Measurements from ENCODE around the gene RPTOR.
"Not testable (repeated sequence)": the region's sequence is repeated elsewhere in the genome, so short reads cannot be mapped to it uniquely, and the experiment has no call there.

RPTOR gene

DNA sequence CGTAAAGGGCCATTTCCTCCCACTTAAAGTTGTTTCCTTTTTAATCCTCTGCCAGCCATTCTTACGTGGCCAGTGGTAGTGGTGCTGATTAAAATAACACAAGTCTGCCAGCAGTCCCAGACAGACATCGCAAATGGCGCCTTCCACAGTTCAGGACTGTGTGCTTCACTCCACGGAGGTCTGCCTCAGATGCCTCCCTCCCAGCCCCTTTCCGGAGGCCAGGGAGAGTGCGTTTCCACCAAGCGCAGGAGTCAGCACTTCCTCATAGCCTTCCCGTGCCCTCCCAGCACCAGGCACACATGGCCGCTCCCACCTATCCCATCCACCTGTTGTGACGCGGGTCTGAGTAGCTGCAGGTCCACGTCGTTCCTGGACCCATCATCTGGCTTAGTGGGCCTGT is 205.6 kb downstream of the RPTOR start:
- FAIRE-seq = no peak

DNA sequence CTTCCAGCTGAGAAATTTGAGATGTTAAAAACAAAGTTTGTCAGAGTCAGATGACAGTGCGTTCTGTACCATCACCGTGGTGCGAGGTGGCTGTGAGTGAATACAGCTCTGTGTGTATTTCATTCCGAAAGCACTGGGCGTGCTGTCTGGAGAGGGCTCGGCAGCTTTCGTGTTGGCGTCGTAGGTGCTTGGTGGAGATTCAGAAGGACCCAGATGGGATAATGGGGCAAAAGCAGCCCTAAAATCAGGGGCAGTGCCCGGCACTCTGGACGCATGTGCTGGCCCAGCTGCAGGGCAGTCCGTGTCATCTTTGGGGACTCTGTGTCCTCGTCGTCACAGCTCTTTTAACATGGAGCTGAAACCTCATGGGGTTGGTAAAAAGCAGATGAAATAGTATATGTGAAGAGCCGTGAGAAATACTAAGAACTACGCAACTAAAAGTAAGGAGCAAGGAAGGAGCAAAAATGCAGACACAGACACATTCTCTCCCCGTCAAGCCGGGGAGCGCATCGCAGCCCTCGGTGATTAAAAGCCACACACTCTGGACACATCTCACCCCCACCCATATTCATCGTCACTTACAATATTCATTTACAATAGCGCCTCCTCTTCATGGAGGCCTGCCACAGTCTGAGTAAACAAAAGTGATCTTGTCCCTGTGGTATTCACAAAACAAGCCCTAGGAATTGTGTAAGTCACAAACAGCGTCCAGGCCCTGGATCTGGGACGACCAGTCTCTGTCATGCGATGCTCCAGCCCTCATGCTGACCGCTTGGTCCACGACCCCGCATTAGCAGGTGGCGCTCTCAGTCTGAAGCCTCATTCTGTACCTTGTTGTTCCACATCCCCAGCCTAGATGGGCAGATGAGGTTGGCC is 206.7 kb downstream of the RPTOR start:
- FAIRE-seq = no peak

DNA sequence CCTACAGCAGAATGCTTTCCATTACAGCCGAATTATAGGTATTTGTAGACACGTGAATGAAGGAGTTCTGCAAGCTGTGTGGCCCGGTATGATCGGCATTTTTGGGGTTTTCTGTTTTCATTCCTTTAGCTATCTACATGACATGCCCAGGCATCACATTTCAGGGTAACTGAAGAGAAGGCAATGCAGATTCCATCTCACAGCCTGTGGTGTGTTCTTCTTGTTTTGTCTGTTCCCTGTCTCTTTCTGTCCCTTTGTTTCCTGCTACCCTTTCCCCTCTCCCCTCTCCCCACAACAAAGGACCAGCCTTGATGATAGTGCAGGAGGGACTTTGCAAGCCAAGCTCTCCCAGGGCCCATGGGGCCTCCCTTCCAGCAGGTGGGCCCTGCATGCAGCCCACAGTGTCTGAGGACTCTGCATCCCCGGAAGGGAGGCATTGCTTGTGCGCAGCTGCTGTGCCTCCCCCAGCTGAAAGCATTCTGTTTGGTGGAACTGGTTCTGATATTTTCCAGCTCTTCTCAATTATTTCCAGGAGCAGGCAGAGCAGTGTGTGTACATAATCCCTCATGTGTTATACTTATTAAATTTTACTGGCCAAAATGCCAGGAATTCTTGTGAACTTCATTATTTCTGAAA is 207.4 kb downstream of the RPTOR start:
- FAIRE-seq = no peak

DNA sequence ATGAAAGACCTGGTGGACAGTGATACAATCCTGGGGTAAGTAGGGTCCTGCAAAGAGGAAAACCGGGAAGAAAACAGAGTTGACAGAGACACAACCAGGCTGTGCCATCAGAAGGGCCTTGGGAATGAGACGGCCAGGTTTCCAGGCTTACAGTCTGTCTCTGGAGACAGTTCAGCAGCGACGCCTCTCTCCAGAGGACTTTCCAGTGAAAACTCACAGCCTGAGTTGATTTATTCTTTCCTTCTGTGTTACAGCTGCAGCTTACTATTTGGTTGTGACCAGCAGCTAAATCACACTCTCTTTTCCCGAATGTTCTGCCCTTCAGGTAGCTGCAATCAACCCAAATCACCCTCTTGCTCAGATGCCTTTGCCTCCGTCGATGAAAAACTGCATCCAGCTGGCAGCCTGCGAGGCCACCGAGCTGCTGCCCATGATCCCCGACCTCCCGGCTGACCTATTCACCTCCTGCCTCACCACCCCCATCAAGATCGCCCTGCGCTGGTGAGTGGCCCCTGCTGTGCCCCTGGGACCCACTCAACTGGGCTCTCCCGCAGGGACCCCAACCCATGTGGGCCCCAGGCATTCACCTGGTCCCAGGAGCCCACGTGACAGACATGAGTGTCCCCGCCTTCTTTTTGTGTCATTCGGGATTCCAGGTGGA is 209.2 kb downstream of the RPTOR start:
- FAIRE-seq = no peak

DNA sequence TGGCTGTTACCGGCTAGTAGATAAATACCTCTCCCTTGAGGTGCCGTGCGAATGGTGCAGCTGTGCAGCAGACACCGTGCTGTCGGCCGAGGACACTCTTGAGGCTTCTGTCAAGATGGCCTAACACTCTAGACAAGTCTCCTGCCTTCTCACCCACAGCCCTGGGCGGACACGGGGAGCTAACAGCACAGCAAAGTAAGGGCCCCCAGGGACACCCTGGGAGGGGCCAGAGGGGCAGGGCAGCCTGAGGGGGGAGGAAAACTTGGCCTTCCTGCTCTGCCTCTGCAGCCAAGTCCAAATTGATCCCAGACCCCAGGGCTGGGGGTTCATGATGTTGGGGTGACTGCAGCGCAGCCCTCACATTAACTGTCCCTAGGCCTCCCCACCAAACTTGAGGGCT is 210.2 kb downstream of the RPTOR start:
- no peak for FAIRE-seq

DNA sequence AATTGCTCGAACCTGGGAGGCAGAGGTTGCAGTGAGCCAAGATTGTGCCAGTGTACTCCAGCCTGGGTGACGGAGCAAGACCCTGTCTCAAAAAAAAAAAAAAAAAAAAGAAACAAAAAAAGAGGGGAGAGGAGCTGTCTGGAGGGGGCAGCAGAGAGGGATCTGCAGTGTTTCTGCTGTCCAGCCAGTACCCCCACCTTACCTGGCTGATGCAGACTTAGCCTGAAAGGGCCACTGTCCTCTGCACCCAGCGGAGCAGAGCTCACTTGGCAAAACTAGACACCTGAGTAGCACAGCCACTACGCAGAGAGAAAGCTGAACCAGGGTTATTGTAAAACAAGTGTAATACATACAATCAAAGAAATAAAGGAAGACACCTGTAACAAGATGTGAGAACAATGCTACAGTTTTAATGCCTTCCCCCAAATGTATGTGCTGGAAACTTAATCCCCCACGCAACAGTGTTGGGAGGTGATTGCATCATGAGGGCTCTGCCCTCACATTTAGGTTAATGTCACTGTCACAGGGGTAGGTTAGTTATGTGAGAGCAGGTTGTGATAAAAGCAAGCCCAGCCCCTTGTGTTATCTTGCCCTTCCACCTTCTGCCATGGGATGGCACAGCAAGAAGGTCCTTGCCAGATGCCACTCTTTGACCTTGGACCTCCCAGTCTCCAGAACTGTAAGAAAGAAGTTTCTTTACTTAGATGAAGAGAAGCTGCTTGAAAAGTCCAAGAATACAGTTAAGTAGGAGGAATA is 211.2 kb downstream of the RPTOR start:
- FAIRE-seq = no peak

DNA sequence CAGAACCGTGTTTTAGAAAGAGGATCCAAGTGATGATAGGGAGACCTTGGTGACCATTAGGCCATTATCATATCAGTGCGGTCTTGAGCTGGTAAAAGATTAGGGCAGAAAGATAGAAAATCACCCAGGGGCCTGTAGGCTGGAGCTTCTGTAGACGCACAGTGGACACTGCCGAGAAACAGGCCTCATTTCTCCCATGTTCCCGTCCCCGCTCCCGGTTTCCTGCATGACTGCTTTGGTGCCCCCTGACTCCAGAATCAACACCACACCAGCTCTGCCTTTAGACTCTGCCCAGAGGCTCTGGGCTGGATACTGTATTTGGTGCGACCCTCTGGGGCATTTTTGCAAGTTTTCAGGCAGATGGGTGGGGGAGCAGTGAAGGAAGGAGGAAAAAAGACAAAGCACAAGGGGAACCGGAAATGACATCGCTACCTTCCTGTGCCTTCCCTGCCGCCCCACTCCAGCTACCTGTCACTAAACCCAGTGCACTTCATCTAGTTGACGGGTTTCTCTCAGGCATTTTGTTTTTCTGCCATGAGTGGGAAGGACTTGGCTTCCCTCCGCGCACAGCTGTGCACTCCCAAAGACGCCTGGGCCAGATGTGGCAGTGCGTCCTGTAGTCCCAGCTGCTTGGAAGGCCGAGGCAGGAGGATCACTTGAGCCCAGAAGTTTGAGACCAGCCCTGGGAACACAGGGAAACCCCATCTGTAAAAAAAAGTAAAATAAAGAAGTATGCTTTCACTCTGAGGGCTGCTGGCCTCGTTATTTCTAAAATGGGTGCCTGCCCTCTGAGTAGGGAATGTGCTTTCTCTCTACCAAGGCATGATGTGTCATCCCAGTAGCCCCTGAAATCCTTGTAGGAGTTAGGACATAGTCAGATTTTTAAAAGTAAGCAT is 214.1 kb downstream of the RPTOR start:
- no peak for FAIRE-seq

DNA sequence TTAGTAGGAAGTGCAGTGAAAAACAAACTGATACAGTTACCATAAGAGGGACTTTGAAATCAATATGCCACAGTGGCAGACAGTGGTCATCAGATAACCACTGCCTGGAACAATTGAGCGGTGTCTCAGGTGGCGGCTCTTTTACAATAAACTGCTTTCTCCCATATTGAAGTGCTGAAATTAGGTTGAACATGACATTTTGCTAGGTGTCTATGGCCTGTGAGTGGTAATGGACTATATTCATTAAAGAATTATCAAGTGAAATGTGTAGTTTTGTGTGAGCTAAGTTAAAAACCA is 214.7 kb downstream of the RPTOR start:
- no peak for FAIRE-seq

DNA sequence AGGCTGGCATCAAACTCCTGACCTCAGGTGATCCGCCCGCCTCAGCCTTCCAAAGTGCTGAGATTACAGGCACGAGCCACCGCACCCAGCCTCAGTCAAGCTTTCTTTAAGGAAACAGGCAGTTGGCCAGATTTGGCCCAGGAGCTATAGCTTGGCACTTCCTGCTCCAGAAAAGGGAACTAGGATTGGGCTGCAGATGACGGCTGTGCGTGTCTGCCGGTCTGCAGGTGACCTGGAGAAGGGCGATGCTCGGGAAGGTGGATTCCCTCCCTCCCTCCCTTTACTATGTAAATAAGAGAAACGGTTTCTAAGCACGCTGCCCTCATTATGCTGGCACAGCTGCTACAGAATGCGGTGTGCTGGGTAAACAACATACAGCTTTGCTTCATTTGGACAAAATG is 215.9 kb downstream of the RPTOR start:
- FAIRE-seq = no peak

DNA sequence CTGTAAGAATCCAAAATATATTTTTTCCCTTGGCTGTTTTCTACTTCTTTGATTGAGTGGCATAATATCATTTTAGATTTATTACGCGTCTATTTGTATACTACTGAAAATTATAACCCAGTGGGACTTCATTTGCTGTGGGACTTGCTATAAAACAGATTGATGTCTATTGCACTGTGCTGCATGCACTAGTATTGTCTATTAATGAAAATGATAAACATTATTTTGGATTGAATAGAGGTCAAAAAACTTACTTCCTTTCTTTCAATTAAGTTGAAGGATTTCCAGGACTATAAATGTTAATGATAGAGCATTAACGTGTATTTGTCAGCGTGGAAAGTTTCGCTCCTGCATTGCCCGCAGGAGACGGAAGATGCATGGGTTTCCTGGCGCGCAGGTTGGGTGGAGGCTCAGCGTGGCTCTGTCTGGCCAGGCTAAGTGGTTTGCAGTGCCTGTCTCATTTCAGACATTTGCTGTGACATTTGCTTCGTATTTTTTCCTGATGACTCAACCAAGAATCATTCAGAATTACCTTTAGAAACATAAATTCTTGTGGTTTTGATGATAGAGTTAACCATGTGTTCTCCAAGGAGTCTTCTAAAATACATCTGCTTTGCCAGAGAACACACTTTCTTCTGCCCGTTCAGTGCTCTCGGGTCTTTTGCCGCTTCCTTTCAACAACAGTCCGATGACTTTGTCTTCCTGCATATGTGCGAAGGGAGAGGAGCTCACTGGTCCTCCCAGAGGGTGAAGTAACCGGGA is 216.7 kb downstream of the RPTOR start:
- no peak for FAIRE-seq

DNA sequence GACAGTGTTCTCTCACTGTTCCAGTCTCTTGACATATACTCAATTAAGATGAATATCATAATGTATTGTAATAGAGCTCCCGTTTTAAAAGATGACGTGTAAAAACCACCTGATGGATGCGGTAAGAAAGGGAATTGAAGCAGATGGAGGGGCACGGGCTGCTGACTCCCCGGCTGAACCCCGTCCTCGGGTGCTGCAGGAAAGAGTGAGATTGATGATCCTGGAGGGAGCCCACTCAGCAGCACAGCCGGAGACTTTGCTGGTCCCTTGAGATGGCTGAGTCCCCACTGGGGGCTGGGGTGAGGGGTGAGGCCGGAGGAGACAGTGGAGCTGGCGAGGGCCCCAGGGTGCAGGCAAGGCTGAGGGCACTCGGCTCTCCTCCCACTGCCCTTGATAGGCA is 217.4 kb downstream of the RPTOR start:
- no peak for FAIRE-seq

DNA sequence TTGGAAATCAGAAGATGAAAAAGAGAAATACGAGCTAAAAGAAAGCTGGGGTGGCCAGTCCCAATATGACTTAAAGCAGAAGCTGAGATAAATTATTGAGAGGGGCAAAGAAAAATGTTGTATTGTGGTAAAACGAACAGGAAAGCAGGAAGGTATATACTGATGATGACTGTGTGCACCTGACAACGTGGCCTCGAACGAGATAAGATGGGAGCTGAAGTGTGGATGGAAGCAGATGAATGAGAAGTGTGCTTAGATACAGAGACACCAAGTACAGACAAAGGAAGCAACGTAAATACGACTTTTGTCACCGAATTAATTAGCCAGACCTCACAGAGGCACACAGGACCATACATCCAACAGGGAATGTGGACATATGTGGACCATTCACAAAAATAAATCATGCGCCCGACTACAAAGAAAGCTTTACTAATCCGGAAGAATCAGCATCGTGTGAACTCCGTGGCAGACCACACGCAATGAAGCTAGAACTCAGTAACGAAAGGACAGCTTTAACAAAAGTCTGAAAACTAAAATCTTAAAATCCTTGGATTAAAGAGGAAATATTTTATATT is 218.7 kb downstream of the RPTOR start:
- no peak for FAIRE-seq

DNA sequence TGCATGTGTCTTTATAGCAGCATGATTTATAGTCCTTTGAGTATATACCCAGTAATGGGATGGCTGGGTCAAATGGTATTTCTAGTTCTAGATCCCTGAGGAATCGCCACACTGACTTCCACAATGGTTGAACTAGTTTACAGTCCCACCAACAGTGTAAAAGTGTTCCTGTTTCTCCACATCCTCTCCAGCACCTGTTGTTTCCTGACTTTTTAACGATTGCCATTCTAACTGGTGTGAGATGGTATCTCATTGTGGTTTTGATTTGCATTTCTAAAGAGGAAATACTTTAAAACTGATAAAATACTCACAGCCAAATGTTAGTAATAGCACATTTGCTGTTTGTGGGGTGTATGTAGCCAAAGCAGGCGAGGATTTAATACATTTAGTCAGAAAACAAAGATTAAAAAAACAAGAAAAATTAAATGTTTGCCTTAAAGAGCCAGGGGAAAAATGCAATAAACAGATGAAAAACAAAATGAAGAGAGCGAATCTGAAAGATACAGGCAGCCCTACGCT is 220.0 kb downstream of the RPTOR start:
- FAIRE-seq = not testable (repeated sequence)

DNA sequence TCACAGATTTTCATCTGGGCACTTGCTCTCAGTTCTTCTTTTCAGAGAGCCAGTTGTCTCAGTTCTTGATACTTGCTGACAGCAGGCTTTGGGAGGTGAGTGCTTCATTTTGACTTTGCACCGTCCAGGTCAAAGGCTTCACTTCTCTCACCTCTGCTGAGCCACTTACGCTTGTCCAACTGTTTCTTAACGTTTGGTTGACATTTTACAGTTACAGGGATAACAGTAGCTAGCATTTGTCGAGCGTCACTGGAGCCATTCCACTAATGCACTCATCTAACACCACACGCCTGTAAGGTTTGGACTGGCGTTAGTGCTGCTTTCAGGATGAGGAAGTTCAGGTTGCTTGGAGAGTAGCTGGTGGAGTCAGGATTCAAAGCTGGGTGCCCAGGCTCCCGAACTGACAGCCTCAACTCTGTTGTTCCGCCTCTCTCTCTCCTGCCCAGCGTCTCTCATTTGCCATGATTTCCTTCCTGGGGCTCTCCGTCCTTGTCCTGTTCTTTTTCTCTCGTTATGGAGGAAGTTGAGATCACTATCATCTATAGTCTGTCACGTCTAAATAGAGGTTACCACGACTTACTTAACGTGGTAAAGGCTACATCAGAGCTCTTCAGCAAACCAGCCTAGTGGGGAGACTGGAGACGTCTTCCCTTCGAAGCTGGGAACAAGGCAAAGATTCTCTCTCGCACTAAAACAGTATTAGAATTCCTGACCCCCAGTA is 220.8 kb downstream of the RPTOR start:
- no peak for FAIRE-seq

DNA sequence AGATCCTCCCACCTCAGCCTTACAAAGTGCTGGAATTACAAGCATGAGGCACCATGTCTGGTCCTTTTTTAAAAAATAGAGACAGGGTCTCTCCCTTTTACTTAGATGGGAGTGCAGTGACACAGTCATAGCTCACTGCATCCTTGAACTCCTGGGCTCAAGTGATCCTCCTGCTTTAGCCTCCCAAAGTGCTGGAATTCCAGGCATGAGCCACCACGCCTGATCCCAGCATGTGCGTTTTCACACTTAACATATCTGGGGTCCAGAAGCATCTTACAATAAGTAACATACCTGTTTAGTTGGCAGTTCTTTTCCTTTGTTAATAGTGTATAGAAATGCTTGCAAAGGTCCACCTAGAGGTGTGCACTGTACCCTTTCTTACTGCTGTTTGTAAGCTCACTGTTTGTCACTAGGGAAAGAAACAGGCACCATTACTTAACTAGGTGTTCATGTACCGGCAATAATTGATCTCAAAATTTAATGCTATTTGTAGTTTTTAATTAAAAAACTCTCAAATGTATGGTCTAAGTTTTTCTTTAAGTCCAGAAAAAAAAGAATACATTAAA is 221.7 kb downstream of the RPTOR start:
- no peak for FAIRE-seq

DNA sequence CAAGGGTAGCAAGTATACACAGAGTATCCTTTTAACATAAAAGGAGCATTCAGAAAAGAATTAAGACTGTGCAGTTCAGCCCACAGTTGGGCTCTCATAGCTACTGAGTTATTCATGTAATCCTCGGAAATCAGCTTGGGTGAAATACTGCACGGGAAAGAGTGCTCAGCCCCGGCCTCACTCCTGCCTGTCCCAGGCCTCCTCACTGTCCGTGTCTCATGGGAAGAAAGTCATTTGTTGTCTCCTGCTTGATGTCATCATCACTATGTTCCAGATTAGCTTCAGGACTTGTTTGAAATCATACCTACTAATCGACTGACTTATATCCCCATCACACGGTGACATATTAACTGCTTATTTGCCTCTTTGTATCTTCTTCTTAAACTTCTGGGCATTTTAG is 223.8 kb downstream of the RPTOR start:
- FAIRE-seq = no peak

DNA sequence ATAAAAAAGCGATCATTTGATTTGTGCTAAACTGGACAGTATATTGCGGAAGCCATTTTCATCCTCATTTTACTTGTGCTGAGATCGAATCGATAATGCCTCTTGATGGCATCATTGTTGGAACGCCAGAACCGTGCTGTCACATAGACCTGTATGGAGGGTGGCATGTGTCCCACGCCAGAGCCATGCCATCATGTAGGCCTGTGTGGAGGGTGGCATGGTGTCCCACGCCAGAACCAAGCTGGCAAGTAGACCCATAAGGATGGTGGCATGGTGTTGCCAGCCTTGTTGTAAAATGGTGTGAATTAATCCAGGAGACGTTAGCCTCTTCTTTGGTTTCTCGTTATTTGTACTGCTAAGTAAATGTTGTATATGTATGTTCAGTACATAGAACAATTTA is 224.3 kb downstream of the RPTOR start:
- no peak for FAIRE-seq

DNA sequence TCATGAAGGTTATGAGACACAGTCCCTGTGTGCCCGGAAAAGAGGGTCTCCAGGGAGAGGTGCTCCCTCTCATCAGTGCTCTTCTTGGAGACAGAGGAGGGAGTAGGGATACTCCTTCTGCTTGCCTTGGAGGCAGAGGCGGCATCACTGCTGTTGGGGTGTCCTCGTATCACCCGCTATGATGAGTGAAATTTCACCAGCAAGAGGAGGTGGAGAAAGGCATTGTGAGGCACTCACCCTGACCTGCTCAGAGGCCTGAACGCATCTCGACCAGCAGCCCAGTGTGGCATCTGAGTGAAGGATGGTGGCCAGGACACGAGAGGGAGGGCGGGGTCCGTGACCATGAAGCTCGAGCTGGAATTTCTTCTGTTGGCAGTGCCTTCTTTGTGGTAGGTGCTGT is 224.9 kb downstream of the RPTOR start:
- no peak for FAIRE-seq

DNA sequence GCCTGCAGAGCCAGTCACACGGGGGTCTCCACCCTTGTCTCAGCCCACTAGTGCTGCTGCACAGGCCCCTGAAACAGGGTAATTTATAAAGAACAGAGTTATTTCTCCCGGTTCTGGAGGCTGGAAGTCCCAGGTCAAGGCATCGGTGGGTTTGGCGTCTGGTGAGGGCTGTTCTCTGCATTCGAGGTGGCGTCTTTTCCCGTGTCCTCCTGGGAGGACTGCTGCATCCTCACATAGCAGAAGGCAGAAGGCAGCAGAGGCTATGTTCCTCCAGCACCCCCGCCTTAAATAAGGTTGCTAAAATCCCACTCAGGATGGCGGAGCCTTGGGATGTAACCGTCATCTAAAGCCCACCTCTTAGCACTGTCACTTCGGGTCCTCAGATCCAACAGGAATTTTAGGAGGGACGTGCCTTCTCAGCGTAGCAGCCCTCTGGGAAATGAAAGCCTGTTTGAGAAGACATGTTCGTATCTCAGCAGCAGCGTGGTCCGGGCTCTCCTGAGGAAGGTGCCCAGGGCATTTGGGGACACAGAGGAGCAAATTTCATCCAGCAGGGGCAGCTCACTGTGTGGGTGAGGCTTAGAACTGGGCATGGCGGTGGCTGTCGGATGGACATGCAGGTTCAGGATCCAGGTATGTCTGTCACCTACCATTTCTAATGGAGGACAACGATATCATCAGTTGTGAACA is 225.4 kb downstream of the RPTOR start:
- FAIRE-seq = no peak

Measured in TTC549 (cell line).